CD8-positive, alpha-beta memory T cell (primary cell): ENCODE results near the gene HIPK1. TPM values are rescaled to one million over a fixed set of nuclear protein-coding genes. Genes with fewer than 3 reads are reported as not detected.
A peak's percentile ranks its signal among the peaks of the same experiment; 100 is the strongest.

ENCODE experiments used
- CTCF ChIA-PET: fragments of 350-600 bp; sonication (Branson Sonifier 250); formaldehyde crosslinking; loops from one replicate; lab custom pipeline; 2021; ENCODE audit warnings: antibody characterized with exemption; lab: Charles Lee
- POLR2A ChIA-PET: fragments of 350-600 bp; sonication (Branson Sonifier 250); formaldehyde crosslinking; loops from one replicate; lab custom pipeline; 2021; ENCODE audit warnings: antibody characterized with exemption; lab: Charles Lee
- DNase-seq, 5 donors: peaks; one replicate each; pipeline versions ENCODE4 v3.0.0 to v3.0.0-alpha.2; 2020 to 2022; ENCODE audit warnings: mixed read lengths in 1 of 5
- H3K27ac ChIP-seq: one replicate; pipeline ENCODE4 v1.7.0; 2013; ENCODE audit warnings: low read depth, mild to moderate bottlenecking, low read length, moderate library complexity
- H3K27me3 ChIP-seq: 2 replicates; pipeline ENCODE4 v1.7.0; 2013; ENCODE audit warnings: low read length, mild to moderate bottlenecking; ENCODE audit not compliant: insufficient read depth, poor library complexity, severe bottlenecking
- H3K36me3 ChIP-seq: 2 replicates; pipeline ENCODE4 v1.7.0; 2013; ENCODE audit warnings: mild to moderate bottlenecking, low read length, moderate library complexity; ENCODE audit not compliant: insufficient read depth
- H3K4me1 ChIP-seq: 2 replicates; pipeline ENCODE4 v1.7.0; 2013; ENCODE audit warnings: mild to moderate bottlenecking, low read length, moderate library complexity; ENCODE audit not compliant: insufficient read depth
- H3K4me3 ChIP-seq: 2 replicates; pipeline ENCODE4 v1.7.0; 2013; ENCODE audit warnings: mild to moderate bottlenecking, low read length
- H3K9me3 ChIP-seq: 2 replicates; pipeline ENCODE4 v1.7.0; 2013; ENCODE audit warnings: mild to moderate bottlenecking, low read length
- H3K27ac Mint-ChIP-seq, 8 donors: one replicate each; pipeline ENCODE4 v1.8.0; 2020 to 2021; ENCODE audit warnings: mixed read lengths in 8 of 8, mild to moderate bottlenecking in 6 of 8, inconsistent platforms in 3 of 8, moderate library complexity in 3 of 8
- H3K27me3 Mint-ChIP-seq, 2 donors: one replicate each; pipeline ENCODE4 v1.8.0; 2020 to 2021; ENCODE audit warnings: mixed read lengths in 2 of 2, mild to moderate bottlenecking in 1 of 2, moderate library complexity in 1 of 2
- H3K36me3 Mint-ChIP-seq, 3 donors: one replicate each; pipeline ENCODE4 v1.8.0; 2020 to 2021; ENCODE audit warnings: mixed read lengths in 3 of 3, inconsistent platforms in 1 of 3, mild to moderate bottlenecking in 1 of 3
- H3K4me1 Mint-ChIP-seq, 3 donors: one replicate each; pipeline ENCODE4 v1.8.0; 2020 to 2021; ENCODE audit warnings: mixed read lengths in 3 of 3, inconsistent platforms in 1 of 3, mild to moderate bottlenecking in 1 of 3
- H3K4me3 Mint-ChIP-seq, 7 donors: one replicate each; pipeline ENCODE4 v1.8.0; 2020 to 2021; ENCODE audit warnings: mixed read lengths in 7 of 7, mild to moderate bottlenecking in 6 of 7, moderate library complexity in 4 of 7, inconsistent platforms in 2 of 7
- H3K9me3 Mint-ChIP-seq, 5 donors: one replicate each; pipeline ENCODE4 v1.8.0; 2020 to 2022; ENCODE audit warnings: mixed read lengths in 5 of 5, mild to moderate bottlenecking in 3 of 5, moderate library complexity in 2 of 5, inconsistent platforms in 1 of 5
- polyA plus RNA-seq: library from polyadenylated mRNA; unstranded; fragments of 300-500 nt; fragmentation: Illumina TruSeq; gene quantifications from one replicate; pipeline ENCODE4 v1.2.3, GENCODE V29; 2021
- total RNA-seq, 2 experiments: library from RNA; stranded (reverse); gene quantifications; one replicate each; pipeline ENCODE4 v1.2.3, GENCODE V29; 2021

HIPK1 gene
- total and polyA plus RNA-seq, 3 experiments from 2014 or later = 19.4 to 81.2 (median 80.9) TPM

GRCh38 chr1:113984710-113985109 lies 55.6 kb downstream of the HIPK1 start:
- H3K4me3 Mint-ChIP-seq = no peak overlapping the region
- H3K4me1 ChIP-seq = no peaks in the 10 kb centered on the region
- no peaks in the 10 kb centered on the region for H3K9me3 Mint-ChIP-seq
- no peaks in the 10 kb centered on the region for H3K4me1 Mint-ChIP-seq
- ChIA-PET CTCF (no interaction called here), POLR2A (no interaction called here)
- peak overlapping the region in 1 of 8 donors; percentile 24 for H3K27ac Mint-ChIP-seq
- no peak overlapping the region for H3K27ac ChIP-seq
- DNase-seq = no peak
- no peaks in the 10 kb centered on the region for H3K27me3 ChIP-seq
- H3K36me3 Mint-ChIP-seq = peaks cover 0 to 8% (median 5%) of the 10 kb centered on the region in 3 donors
- H3K36me3 ChIP-seq = no peaks in the 10 kb centered on the region
- H3K27me3 Mint-ChIP-seq = peaks cover 2 to 5% of the 10 kb centered on the region in 2 donors
- H3K9me3 ChIP-seq = no peaks in the 10 kb centered on the region
- H3K4me3 ChIP-seq = no peak overlapping the region

GRCh38 chr1:113986802-113987201 lies 57.7 kb downstream of the HIPK1 start:
- Mint-ChIP-seq H3K27me3 (peaks cover 5 to 12% of the 10 kb centered on the region in 2 donors), H3K9me3 (no peaks in the 10 kb centered on the region), H3K4me3 (no peak overlapping the region), H3K4me1 (no peaks in the 10 kb centered on the region), H3K27ac (no peak overlapping the region), H3K36me3 (peaks cover 0 to 8% (median 2%) of the 10 kb centered on the region in 3 donors)
- no peak for DNase-seq
- H3K4me1 ChIP-seq = no peaks in the 10 kb centered on the region
- H3K27me3 ChIP-seq = no peaks in the 10 kb centered on the region
- no peaks in the 10 kb centered on the region for H3K36me3 ChIP-seq
- no peaks in the 10 kb centered on the region for H3K9me3 ChIP-seq
- ChIA-PET POLR2A (no interaction called here), CTCF (no interaction called here)
- no peak overlapping the region for H3K27ac ChIP-seq
- no peak overlapping the region for H3K4me3 ChIP-seq

GRCh38 chr1:113987259-113987658 lies 58.1 kb downstream of the HIPK1 start:
- DNase-seq = no peak
- Histone ChIP-seq H3K27me3 (no peaks in the 10 kb centered on the region), H3K36me3 (no peaks in the 10 kb centered on the region), H3K4me3 (no peak overlapping the region), H3K9me3 (no peaks in the 10 kb centered on the region), H3K4me1 (no peaks in the 10 kb centered on the region), H3K27ac (no peak overlapping the region)
- CTCF ChIA-PET = no interaction called here
- no peak overlapping the region for H3K27ac Mint-ChIP-seq
- no peaks in the 10 kb centered on the region for H3K9me3 Mint-ChIP-seq
- H3K27me3 Mint-ChIP-seq = peaks cover 5 to 12% of the 10 kb centered on the region in 2 donors
- POLR2A ChIA-PET = no interaction called here
- no peak overlapping the region for H3K4me3 Mint-ChIP-seq
- no peaks in the 10 kb centered on the region for H3K4me1 Mint-ChIP-seq
- peaks cover 0 to 8% (median 2%) of the 10 kb centered on the region in 3 donors for H3K36me3 Mint-ChIP-seq

GRCh38 chr1:113990530-113990929 lies 61.4 kb downstream of the HIPK1 start:
- no peak for DNase-seq
- Mint-ChIP-seq H3K27me3 (peaks cover 3 to 19% of the 10 kb centered on the region in 2 donors), H3K4me3 (no peak overlapping the region), H3K36me3 (peaks cover 3 to 29% (median 7%) of the 10 kb centered on the region in 3 donors), H3K4me1 (no peaks in the 10 kb centered on the region), H3K9me3 (peaks cover 14 to 22% (median 19%) of the 10 kb centered on the region in 5 donors), H3K27ac (no peak overlapping the region)
- POLR2A ChIA-PET = no interaction called here
- Histone ChIP-seq H3K27me3 (no peaks in the 10 kb centered on the region), H3K9me3 (peaks cover 6% of the 10 kb centered on the region), H3K4me1 (no peaks in the 10 kb centered on the region), H3K4me3 (no peak overlapping the region), H3K27ac (no peak overlapping the region), H3K36me3 (no peaks in the 10 kb centered on the region)
- CTCF ChIA-PET = interaction anchor here (0.6 kb wide), 1 partner anchor 278 kb away, joined by 3 read pairs; no protein-coding TSS in a partner anchor

- no peaks in the 10 kb centered on the region for H3K27me3 ChIP-seq
- peaks cover 3 to 19% of the 10 kb centered on the region in 2 donors for H3K27me3 Mint-ChIP-seq
- no peaks in the 10 kb centered on the region for H3K4me1 ChIP-seq
- peaks cover 3 to 31% (median 7%) of the 10 kb centered on the region in 3 donors for H3K36me3 Mint-ChIP-seq
- H3K27ac Mint-ChIP-seq = no peak overlapping the region
- H3K27ac ChIP-seq = no peak overlapping the region
- peaks cover 6% of the 10 kb centered on the region for H3K9me3 ChIP-seq
- POLR2A ChIA-PET = no interaction called here
- no peak for DNase-seq
- no peaks in the 10 kb centered on the region for H3K4me1 Mint-ChIP-seq
- CTCF ChIA-PET = interaction anchor here (0.6 kb wide), 1 partner anchor 278 kb away, joined by 3 read pairs; no protein-coding TSS in a partner anchor
- no peak overlapping the region for H3K4me3 ChIP-seq
- peaks cover 15 to 24% (median 21%) of the 10 kb centered on the region in 5 donors for H3K9me3 Mint-ChIP-seq
- H3K4me3 Mint-ChIP-seq = no peak overlapping the region
- H3K36me3 ChIP-seq = no peaks in the 10 kb centered on the region
These were observed 61.8 kb downstream of the HIPK1 start for GRCh38 chr1:113990961-113991360.

- no peaks in the 10 kb centered on the region for H3K4me1 ChIP-seq
- POLR2A ChIA-PET = no interaction called here
These were observed 62.4 kb downstream of the HIPK1 start for GRCh38 chr1:113991467-113991997.

GRCh38 chr1:113993072-113993471 lies 63.9 kb downstream of the HIPK1 start:
- Mint-ChIP-seq H3K4me3 (no peak overlapping the region), H3K27ac (no peak overlapping the region), H3K36me3 (peaks cover 2 to 26% (median 7%) of the 10 kb centered on the region in 3 donors), H3K9me3 (peaks cover 15 to 30% (median 24%) of the 10 kb centered on the region in 5 donors), H3K27me3 (peaks cover under 1 to 19% of the 10 kb centered on the region in 2 donors), H3K4me1 (no peaks in the 10 kb centered on the region)
- Histone ChIP-seq H3K4me1 (no peaks in the 10 kb centered on the region), H3K4me3 (no peak overlapping the region), H3K9me3 (peaks cover 6% of the 10 kb centered on the region), H3K27me3 (no peaks in the 10 kb centered on the region), H3K27ac (no peak overlapping the region), H3K36me3 (no peaks in the 10 kb centered on the region)
- ChIA-PET POLR2A (no interaction called here), CTCF (no interaction called here)
- no peak for DNase-seq

More at GRCh38 chr1:113991467-113991997, 62.4 kb downstream of the HIPK1 start:
- Histone ChIP-seq H3K27ac (no peak overlapping the region), H3K36me3 (no peaks in the 10 kb centered on the region), H3K27me3 (no peaks in the 10 kb centered on the region), H3K9me3 (peaks cover 6% of the 10 kb centered on the region), H3K4me3 (no peak overlapping the region)
- Mint-ChIP-seq H3K9me3 (peaks cover 15 to 26% (median 24%) of the 10 kb centered on the region in 5 donors), H3K27ac (no peak overlapping the region), H3K27me3 (peaks cover 1 to 19% of the 10 kb centered on the region in 2 donors), H3K4me3 (no peak overlapping the region), H3K4me1 (no peaks in the 10 kb centered on the region), H3K36me3 (peaks cover 3 to 31% (median 7%) of the 10 kb centered on the region in 3 donors)
- DNase-seq = no peak
- CTCF ChIA-PET = no interaction called here

GRCh38 chr1:113993766-113994165 lies 64.6 kb downstream of the HIPK1 start:
- Histone ChIP-seq H3K36me3 (no peaks in the 10 kb centered on the region), H3K9me3 (peaks cover 6% of the 10 kb centered on the region), H3K27ac (no peak overlapping the region), H3K27me3 (no peaks in the 10 kb centered on the region), H3K4me1 (no peaks in the 10 kb centered on the region), H3K4me3 (no peak overlapping the region)
- H3K27ac Mint-ChIP-seq = no peak overlapping the region
- H3K27me3 Mint-ChIP-seq = peaks cover 3 to 19% of the 10 kb centered on the region in 2 donors
- ChIA-PET CTCF (no interaction called here), POLR2A (no interaction called here)
- peaks cover 15 to 30% (median 24%) of the 10 kb centered on the region in 5 donors for H3K9me3 Mint-ChIP-seq
- peaks cover 2 to 26% (median 7%) of the 10 kb centered on the region in 3 donors for H3K36me3 Mint-ChIP-seq
- DNase-seq = no peak
- H3K4me1 Mint-ChIP-seq = peaks cover 0 to 3% (median 0%) of the 10 kb centered on the region in 3 donors
- H3K4me3 Mint-ChIP-seq = no peak overlapping the region
